ENCODE results near the gene RRAD.
"Not testable (repeated sequence)": the region's sequence is repeated elsewhere in the genome, so short reads cannot be mapped to it uniquely, and the experiment has no call there.

RRAD gene, protein sequence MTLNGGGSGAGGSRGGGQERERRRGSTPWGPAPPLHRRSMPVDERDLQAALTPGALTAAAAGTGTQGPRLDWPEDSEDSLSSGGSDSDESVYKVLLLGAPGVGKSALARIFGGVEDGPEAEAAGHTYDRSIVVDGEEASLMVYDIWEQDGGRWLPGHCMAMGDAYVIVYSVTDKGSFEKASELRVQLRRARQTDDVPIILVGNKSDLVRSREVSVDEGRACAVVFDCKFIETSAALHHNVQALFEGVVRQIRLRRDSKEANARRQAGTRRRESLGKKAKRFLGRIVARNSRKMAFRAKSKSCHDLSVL

DNA sequence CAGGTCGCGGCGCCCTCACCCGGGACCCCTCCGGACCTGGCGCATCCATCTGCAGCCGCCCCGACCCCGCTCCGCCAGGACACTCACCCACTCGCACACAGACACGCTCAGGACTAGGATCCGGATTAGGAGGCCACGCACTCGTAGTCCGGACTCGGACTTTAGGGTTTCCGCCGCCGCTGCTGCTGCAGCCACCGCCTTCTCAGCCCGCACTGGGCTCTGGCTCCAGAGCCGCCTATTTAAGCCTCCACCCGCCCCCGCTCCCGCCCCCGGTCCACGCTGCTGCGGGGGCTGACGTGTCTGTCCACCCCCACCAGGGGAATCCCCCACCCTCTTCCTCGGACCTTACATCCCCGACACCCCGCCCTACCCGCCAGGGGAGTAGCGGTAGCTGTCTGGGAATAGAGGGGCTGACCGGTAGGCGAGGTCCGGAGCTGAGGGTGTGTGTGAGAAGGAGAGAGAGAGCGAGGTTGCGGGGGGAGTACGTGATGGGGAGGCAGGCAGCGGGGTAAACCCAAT lies at the start of gene RRAD:
RRAD (minus strand) TSS at position 214 of the 519 bp plus-strand sequence. CDS start 356 bp downstream, outside the sequence.
- no peak for DNase-seq (ENCODE audit: low read depth)

DNA sequence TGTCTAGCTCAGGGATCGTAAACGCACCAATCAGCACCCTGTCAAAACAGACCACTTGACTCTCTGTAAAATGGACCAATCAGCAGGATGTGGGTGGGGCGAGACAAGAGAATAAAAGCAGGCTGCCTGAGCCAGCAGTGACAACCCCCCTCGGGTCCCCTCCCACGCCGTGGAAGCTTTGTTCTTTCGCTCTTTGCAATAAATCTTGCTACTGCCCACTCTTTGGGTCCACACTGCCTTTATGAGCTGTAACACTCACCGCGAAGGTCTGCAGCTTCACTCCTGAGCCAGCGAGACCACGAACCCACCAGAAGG lies 49.6 kb upstream of the RRAD start:
- not testable (repeated sequence) for DNase-seq (ENCODE audit: low read depth)

DNA sequence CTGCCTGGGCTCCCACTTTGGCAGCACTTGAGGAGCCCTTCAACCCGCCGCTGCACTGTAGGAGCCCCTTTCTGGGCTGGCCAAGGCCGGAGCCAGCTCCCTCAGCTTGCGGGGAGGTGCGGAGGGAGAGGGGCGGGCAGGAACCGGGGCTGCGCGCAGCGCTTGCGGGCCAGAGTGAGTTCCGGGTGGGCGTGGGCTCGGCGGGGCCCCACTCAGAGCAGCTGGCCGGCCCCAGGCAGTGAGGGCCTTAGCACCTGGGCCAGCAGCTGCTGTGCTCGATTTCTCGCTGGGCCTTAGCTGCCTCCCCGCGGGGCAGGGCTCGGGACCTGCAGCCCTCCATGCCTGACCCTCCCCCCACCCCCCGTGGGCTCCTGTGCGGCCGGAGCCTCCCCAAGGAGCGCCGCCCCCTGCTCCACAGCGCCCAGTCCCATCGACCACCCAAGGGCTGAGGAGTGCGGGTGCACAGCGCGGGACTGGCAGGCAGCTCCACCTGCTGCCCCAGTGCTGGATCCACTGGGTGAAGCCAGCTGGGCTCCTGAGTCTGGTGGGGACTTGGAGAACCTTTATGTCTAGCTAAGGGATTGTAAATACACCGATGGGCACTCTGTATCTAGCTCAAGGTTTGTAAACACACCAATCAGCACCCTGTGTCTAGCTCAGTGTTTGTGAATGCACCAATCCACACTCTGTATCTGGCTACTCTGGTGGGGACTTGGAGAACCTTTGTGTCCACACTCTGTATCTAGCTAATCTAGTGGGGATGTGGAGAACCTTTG lies 49.0 kb upstream of the RRAD start:
- not testable (repeated sequence) for DNase-seq (ENCODE audit: low read depth)

DNA sequence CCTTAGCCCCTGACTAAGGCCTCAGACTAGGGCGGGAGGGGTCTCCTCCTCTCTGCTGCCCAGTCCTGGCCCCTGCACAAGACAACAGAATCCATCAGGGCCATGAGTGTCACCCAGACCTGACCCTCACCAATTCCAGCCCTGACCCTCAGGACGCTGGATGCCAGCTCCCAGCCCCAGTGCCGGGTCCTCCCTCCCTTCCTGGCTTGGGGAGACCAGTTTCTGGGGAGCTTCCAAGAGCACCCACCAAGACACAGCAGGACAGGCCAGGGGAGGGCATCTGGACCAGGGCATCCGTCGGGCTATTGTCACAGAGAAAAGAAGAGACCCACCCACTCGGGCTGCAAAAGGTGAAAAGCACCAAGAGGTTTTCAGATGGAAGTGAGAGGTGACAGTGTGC lies 48.4 kb upstream of the RRAD start:
- no peak for DNase-seq (ENCODE audit: low read depth)

DNA sequence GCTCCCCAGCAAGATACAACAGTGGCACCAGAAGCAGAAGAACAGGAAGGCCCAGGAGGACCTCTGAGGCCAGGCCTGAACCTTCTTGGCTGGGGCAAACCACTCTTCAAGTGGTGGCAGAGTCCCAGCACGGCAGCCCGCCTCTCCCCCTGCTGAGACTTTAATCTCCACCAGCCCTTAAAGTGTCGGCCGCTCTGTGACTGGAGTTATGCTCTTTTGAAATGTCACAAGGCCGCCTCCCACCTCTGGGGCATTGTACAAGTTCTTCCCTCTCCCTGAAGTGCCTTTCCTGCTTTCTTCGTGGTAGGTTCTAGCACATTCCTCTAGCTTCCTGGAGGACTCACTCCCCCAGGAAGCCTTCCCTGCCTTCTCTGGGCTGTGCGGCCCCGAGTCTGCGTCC lies 47.6 kb upstream of the RRAD start:
- no peak for DNase-seq (ENCODE audit: low read depth)

DNA sequence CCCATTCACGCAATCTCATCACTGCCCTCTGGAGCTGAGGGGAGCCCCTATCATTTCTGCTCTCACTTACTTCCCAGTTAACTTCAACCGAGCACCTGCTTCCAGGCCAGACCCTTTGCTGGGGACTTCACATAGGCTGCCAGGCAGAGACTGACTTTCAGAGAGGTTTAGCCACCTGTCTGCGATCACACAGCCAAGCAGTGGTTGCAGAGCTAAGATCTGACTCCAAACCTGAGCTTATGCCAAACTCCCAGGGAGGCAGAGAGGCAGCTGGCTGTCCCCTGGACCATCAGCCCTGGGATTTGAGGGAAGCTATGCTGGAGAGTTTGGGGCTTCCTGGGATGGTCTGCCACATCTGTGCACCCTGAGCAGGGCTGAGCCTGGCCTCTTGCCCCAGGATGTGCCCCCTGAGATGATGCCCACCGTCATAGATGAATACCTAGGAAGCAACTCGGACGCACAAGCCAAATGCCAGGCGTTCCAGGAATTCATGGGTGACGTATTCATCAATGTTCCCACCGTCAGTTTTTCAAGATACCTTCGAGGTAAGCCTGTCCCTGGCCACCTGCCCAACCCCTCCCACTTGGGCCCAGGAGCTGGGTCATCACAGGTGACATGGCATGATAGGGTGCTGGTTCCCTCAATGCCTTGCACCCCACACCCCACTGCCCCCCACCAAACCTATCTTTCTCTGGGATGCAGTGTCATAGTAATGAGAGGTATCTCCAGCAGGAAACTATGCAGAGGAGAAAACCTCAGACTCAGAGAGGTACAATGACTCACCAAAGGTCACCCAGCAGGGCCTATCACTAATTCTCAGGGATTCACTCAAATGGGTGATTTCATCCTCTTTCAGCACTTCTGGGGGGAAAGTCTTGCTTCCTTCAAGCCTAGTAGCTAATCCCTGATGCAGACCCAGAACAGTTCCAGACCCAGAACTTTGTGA lies 45.7 kb upstream of the RRAD start:
- DNase-seq (ENCODE audit: low read depth) = no peak

DNA sequence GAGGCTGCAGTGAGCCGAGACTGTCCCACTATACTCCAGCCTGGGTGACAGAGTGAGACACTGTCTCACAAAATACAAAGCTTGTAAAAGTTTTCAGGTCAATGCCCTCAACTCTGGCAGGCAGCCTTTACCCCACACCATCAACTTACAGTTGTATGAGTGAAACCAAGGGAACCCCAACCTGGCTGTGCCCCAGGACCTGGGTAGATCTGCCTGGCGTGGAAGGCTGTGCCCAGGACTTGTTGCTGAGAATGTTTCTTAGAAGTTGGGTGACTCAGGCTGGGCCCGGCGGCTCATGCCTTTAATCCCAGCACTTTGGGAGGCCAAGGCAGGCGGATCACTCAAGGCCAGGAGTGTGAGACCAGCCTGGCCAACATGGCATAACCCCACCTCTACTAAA lies 43.5 kb upstream of the RRAD start:
- DNase-seq (ENCODE audit: low read depth) = no peak

DNA sequence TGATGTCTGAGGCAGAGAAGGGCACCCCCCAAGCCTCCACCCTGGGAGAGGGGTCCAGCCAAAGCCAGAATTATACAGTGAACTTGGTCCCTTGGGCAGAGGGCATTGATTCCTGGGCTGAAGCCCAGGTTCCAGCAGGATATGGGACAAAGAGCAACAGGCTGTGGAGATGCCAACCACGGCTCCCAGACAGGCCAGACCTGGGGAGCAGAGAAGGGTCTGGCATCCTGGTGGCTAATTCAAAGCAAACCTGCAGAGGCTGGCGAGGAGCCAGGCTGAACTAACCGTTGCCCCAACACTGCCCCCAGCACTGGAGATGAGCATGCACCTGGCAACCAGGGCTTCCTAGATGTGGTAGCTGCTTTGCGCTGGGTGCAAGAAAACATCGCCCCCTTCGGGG lies 38.7 kb upstream of the RRAD start:
- no peak for DNase-seq (ENCODE audit: low read depth)

DNA sequence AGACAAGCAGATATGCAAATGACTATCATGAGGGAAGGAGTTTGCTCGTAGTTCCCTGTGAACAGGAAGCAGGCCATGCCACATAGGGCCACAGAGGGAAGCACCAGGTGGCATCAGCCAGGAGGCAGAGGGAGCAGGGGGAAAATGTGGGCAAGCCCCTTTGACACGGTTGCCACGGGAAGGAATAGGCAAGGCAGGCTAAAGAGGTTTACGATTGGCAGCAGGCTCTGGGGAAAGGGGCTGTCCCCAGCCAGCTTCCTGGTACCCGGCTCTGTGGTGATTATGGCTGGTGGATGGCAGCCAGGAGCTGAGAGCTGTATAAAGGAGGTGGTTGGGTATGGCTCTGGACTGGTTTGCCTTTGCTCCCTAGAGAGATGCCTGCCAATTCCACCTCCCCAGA lies 36.6 kb upstream of the RRAD start:
- no peak for DNase-seq (ENCODE audit: low read depth)

DNA sequence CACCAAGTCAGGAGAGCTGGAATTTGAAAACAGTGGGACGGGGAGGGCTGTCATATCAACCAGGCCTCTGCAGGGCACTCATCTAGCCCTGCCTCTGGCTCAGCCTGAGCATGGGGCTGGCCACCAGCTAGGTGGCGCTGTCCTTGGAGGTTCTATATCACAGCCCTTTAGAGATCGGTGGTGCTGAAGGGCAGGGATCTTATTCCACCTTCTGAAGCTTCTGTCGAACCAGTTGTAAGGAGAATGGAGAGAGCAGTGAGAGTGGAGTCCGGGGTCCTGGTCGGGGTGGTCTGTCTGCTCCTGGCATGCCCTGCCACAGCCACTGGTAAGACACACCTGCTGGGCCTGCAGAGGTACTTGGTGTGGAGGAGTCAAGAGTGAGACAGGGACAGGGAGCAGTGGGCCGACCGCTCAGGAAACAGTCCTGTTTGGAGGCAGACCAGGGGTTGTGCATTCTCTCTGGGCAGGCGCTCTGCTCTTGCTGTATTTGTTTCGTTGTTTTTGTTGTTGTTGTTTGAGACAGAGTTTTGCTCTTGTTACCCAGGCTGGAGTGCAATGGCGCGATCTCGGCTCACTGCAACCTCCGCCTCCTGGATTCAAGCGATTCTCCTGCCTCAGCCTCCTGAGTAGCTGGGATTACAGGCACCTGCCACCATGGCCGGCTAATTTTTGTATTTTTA lies 35.9 kb upstream of the RRAD start, which contains the start of gene CES3:
CES3 (plus strand) TSS at position 202 of the 680 bp plus-strand sequence; CDS start at position 244, 42 bp downstream.
- DNase-seq (ENCODE audit: low read depth) = no peak

DNA sequence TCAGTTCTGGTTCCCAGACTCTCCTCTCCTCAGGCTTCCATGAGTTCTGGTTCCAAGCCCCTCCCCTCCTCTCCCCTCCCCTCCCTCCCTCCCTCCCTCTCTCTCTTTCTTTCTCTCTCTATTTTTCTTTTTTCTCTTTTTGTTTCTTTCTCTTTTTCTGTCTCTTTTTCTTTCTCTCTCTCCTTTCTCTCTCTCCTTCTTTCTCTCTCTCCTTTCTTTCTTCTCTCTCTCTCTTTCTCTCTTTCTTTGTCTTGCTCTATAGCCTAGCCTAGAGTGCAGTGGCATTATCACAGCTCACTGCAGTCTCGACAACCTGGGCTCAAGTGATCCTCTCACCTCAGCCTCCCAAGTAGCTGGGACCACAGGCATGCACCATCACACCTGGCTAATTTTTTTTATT lies 34.9 kb upstream of the RRAD start:
- DNase-seq (ENCODE audit: low read depth) = no peak

DNA sequence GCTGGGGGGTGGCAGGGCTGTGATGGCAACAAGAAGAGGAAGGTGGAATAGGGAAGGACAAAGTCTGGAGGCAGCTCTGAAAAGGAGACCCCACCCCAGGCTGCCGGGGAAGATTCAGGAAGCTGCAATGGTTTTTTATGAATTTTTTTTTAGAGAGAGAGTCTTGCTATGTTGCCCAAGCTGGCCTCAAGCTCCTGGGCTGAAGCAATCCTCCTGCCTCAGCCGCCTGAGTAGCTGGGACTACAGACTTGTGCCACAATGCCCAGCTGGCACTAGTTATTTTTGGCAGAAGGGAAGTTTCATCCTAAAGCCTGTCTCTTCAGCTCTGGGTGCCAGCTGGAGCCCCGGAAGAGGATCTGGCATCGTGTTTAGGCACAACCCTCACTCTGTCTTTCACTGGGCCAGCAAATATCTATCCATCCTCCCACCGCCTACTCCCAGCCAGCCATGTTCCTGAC lies 34.4 kb upstream of the RRAD start:
- no peak for DNase-seq (ENCODE audit: low read depth)

DNA sequence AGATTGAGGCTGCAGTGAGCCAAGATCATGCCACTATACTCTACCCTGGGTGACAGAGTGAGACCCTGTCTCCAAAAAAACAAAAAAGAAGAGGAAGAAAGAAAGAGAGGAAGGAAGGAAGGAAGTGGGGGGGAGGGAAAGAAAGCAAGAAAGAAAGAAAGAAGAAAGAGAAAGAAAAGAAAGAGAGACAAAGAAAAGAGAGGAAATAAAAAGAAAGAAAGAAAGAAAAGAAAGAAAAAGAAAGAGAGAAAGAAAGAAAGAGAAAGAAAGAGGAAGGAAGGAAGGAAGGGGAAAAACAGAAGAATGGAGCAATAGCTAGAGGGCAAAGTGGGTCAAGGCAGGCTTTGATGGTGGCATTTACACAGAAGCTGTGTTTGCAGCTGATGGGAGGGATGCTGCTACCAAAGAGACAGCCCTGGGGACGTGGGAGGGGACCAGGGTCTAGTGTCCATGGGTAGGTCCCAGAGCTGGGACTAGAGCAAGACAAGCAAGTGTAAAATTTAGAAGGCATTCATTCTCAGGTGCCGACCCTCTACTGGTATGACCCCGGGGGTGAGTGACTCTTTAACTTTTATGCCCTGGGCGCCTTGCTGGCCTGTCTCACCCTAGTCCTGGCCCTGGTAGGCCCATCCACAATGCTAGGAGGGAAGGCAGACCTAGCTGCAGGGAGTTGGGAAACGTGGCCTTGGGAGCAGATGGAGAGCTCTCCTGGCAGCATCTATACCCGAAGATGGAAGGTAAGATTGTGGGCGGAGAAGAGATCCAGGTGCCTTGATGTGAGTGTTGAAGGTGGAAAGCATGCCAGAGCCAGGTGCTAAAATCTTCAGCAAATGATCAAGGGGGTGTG lies 33.7 kb upstream of the RRAD start:
- no peak for DNase-seq (ENCODE audit: low read depth)

DNA sequence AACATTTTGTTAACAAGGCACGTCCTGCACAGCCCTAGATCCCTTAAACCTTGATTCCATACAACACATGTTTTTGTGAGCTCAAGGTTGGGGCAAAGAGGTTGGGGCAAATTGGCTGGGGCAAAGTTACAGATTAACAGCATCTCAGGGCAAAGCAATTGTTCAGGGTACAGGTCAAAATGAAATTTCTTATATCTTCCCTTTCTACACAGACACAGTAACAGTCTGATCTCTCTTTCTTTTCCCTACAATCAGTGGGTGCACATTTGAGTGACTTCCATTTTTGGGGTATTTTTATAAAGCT lies 30.8 kb upstream of the RRAD start:
- not testable (repeated sequence) for DNase-seq (ENCODE audit: low read depth)

DNA sequence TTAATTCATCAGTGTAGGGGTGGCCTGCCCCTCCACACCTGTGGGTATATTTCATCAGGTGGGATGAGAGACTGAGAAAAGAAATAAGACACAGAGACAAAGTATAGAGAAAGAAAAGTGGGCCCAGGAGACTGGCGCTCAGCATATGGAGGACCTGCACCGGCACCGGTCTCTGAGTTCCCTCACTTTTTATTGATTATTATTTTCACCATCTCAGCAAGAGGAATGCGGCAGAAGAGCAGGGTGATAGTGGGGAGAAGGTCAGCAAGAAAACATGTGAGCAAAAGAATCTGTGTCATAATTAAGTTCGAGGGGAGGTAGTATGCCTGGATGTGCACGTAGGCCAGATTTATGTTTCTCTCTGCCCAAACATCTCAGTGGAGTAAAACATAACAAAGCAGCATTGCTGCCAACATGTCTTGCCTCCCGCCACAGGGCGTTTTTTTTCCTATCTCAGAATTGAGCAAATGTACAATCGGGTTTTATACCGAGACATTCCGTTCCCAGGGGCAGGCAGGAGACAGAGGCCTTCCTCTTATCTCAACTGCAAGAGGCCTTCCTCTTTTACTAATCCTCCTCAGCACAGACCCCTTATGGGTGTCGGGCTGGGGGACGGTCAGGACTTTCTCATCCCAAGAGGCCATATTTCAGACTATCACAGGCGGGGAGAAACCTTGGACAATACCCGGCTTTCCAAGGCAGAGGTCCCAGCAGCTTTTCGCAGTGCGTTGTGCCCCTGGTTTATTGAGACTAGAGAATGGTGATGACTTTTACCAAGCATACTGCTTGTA lies 30.2 kb upstream of the RRAD start:
- DNase-seq (ENCODE audit: low read depth) = not testable (repeated sequence)

DNA sequence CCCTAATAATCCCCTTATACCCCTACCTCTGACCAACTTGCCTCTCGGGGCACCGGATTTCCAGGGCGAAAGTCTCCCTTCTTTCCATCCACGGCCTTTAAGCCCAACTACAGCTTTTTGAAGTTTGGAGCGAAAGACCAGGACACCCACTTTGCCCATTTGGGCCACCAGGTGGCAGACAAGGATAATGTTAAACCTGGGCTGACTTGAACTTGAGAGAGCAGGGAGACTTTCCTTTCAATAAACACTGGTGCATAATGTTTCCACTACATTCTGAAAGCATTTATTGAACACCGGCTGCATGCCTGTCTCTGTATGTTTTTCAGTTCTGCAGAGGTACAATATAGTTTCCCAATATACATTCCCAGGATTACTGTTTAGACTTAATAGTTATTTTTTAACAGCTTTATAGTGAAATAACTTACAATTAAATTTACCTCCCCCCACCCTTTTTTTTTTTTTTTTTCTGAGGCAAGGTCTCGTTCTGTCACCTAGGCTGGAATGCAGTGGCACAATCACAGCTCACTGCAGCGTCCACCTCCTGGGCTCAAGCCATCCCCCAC lies 28.8 kb upstream of the RRAD start:
- peak; percentile 59 for DNase-seq (ENCODE audit: low read depth)

DNA sequence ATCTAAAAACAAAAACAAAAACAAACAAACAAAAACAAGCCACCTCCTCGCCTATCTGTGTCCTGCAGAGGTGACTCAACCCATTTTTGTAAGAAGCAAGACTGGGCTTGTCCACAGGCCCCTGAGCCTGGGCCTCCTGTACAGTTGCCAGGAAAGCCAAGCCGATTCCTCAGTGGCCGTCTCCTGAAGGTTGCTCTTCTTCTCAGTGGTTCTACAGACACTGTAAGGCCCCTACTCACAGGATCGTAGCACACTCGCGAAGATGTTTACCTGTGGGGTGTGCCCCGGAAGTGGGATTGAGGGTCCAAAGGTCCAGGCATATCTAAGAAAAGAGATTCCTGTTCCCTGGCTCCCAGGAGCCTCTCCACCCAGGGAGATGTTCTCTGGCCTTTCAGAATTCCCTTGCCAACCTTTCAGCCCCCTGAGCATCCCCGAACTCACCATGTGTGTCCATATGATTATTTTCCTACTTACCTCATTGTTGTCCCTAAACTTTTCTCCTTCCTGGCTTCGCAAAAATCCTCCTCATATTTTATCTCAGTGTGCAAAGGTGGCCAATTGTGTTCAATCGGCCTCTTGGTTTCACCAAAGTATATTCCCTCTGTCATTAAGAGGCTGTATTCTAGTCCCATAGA lies 28.2 kb upstream of the RRAD start:
- no peak for DNase-seq (ENCODE audit: low read depth)

DNA sequence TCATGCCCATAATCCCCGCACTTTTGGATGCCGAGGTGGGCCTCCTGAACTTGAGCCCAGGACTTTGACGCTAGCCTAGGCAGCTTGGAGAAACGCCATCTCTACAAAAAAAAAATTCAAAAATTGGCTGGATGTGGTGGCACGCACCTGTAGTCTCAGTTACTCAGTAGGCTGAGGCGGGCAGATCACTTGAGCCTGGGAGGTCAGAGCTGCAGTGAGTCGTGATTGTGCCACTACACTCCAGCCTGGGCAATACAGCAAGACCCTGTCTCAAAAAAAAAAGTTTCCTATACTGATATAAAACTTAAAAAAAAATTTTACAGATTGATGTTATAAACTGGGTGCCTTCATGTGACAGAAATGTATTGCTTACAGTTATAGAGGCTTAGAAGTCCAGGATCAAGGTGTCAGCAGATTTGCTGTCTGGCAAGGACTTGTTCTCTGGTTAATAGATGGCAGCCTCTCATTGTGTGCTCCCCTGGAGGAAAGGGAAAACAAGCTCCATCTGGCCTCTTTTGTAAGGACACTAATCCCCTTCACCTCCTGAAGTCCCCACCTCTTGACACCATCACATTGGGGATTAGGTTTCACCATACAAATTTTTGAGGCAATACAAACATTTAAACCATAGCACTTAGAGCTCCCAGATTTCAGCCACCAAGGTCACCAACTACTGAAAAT lies 27.2 kb upstream of the RRAD start:
- no peak for DNase-seq (ENCODE audit: low read depth)
